H9 (cell line): ENCODE results near the gene NUTM2B. TPM values are rescaled to one million over a fixed set of nuclear protein-coding genes. Genes with fewer than 3 reads are reported as not detected.
"Not testable (repeated sequence)": the region's sequence is repeated elsewhere in the genome, so short reads cannot be mapped to it uniquely, and the experiment has no call there.

Experiments
- DNase-seq: peaks from one replicate; pipeline ENCODE4 v3.0.0-alpha.2; 2017
- H2AFZ ChIP-seq: one replicate; pipeline ENCODE4 v1.6.1; 2013; ENCODE audit warnings: mild to moderate bottlenecking, low read length, control low read depth, moderate library complexity
- H2AK5ac ChIP-seq: 2 replicates; pipeline ENCODE4 v1.6.1; 2013; ENCODE audit warnings: low read length, control low read depth, mixed read lengths; ENCODE audit not compliant: insufficient read length
- H2BK120ac ChIP-seq: one replicate; pipeline ENCODE4 v1.6.1; 2013; ENCODE audit warnings: low read depth, mild to moderate bottlenecking, low read length, control low read depth, inconsistent platforms; ENCODE audit not compliant: poor library complexity, severe bottlenecking
- H2BK12ac ChIP-seq: 2 replicates; pipeline ENCODE4 v1.6.1; 2013; ENCODE audit warnings: low read length, control low read depth, mixed read lengths, low read depth; ENCODE audit not compliant: insufficient read length
- H2BK15ac ChIP-seq: 2 replicates; pipeline ENCODE4 v1.6.1; 2013; ENCODE audit warnings: low read depth, low read length, control low read depth
- H2BK20ac ChIP-seq: one replicate; pipeline ENCODE4 v1.6.1; 2013; ENCODE audit warnings: low read depth, mild to moderate bottlenecking, low read length, control low read depth, inconsistent platforms; ENCODE audit not compliant: poor library complexity, severe bottlenecking
- H2BK5ac ChIP-seq: 2 replicates; pipeline ENCODE4 v1.6.1; 2013; ENCODE audit warnings: low read length, control low read depth, mixed read lengths; ENCODE audit not compliant: insufficient read length
- H3K14ac ChIP-seq: 2 replicates; pipeline ENCODE4 v1.6.1; 2013; ENCODE audit warnings: low read length, control low read depth; ENCODE audit not compliant: insufficient read depth
- H3K18ac ChIP-seq: 2 replicates; pipeline ENCODE4 v1.6.1; 2013; ENCODE audit warnings: low read depth, mild to moderate bottlenecking, mixed read lengths, low read length, control low read depth; ENCODE audit not compliant: insufficient read length
- H3K23ac ChIP-seq: 2 replicates; pipeline ENCODE4 v1.6.1; 2013; ENCODE audit warnings: low read length, control low read depth, mixed read lengths, low read depth; ENCODE audit not compliant: insufficient read length
- H3K23me2 ChIP-seq: 2 replicates; pipeline ENCODE4 v1.6.1; 2013; ENCODE audit warnings: low read depth, mild to moderate bottlenecking, mixed read lengths, low read length, control low read depth; ENCODE audit not compliant: insufficient read length, poor library complexity, severe bottlenecking
- H3K27ac ChIP-seq: 2 replicates; pipeline ENCODE4 v1.5.1; 2013; ENCODE audit warnings: low read length, control low read depth, mixed read lengths, low read depth; ENCODE audit not compliant: insufficient read length
- H3K27me3 ChIP-seq: 2 replicates; pipeline ENCODE4 v1.6.1; 2013; ENCODE audit warnings: low read length, control low read depth, inconsistent platforms; ENCODE audit not compliant: insufficient read depth
- H3K4ac ChIP-seq: 2 replicates; pipeline ENCODE4 v1.6.1; 2013; ENCODE audit warnings: low read depth, mild to moderate bottlenecking, control low read depth, inconsistent platforms, low read length, moderate library complexity
- H3K4me1 ChIP-seq: 2 replicates; pipeline ENCODE4 v1.6.1; 2013; ENCODE audit warnings: low read length, control low read depth, inconsistent platforms; ENCODE audit not compliant: insufficient read depth
- H3K4me2 ChIP-seq: 2 replicates; pipeline ENCODE4 v1.6.1; 2013; ENCODE audit warnings: low read length, control low read depth, mixed read lengths; ENCODE audit not compliant: insufficient read length, insufficient read depth
- H3K56ac ChIP-seq: 2 replicates; pipeline ENCODE4 v1.6.1; 2013; ENCODE audit warnings: low read depth, mild to moderate bottlenecking, mixed read lengths, low read length, control low read depth; ENCODE audit not compliant: insufficient read length
- H3K79me1 ChIP-seq: 2 replicates; pipeline ENCODE4 v1.6.1; 2013; ENCODE audit warnings: low read depth, mild to moderate bottlenecking, moderate library complexity, low read length, control low read depth, inconsistent platforms; ENCODE audit not compliant: insufficient read depth, poor library complexity, severe bottlenecking
- H3K79me2 ChIP-seq: 2 replicates; pipeline ENCODE4 v1.6.1; 2013; ENCODE audit warnings: low read length, control low read depth, inconsistent platforms; ENCODE audit not compliant: insufficient read depth
- H3K9ac ChIP-seq: 2 replicates; pipeline ENCODE4 v1.6.1; 2013; ENCODE audit warnings: low read length, control low read depth, mixed read lengths; ENCODE audit not compliant: insufficient read length; ENCODE audit errors: extremely low read depth
- H3K9me3 ChIP-seq: one replicate; pipeline ENCODE4 v1.6.1; 2013; ENCODE audit warnings: low read depth, low read length, inconsistent platforms; ENCODE audit not compliant: control insufficient read depth
- H3T11ph ChIP-seq: one replicate; pipeline ENCODE4 v1.6.1; 2013; ENCODE audit warnings: mild to moderate bottlenecking, low read length, control low read depth, inconsistent platforms
- H4K20me1 ChIP-seq: one replicate; pipeline ENCODE4 v1.6.1; 2013; ENCODE audit not compliant: control insufficient read depth, insufficient read length, insufficient read depth
- H4K5ac ChIP-seq: 2 replicates; pipeline ENCODE4 v1.6.1; 2013; ENCODE audit warnings: low read depth, mild to moderate bottlenecking, mixed read lengths, low read length, control low read depth; ENCODE audit not compliant: insufficient read length
- H4K8ac ChIP-seq: replicated peaks from 2 replicates; pipeline ENCODE4 v1.6.1; 2013; ENCODE audit warnings: low read length, control low read depth, mixed read lengths, low read depth; ENCODE audit not compliant: insufficient read length
- H4K91ac ChIP-seq: 2 replicates; pipeline ENCODE4 v1.6.1; 2013; ENCODE audit warnings: low read depth, mild to moderate bottlenecking, moderate library complexity, mixed read lengths, low read length, control low read depth; ENCODE audit not compliant: insufficient read length
- H3K27ac Mint-ChIP-seq, 3 experiments: 2 replicates in 2 of 3; 3 replicates in 1 of 3; pipeline ENCODE4 v1.8.0; 2020 to 2021; ENCODE audit warnings: mixed read lengths in 3 of 3, mild to moderate bottlenecking in 1 of 3, moderate library complexity in 1 of 3
- H3K27me3 Mint-ChIP-seq: 2 replicates; pipeline ENCODE4 v1.8.0; 2021; ENCODE audit warnings: low read depth, mild to moderate bottlenecking, moderate library complexity, mixed read lengths
- H3K36me3 Mint-ChIP-seq, 3 experiments: 2 replicates in 2 of 3; 3 replicates in 1 of 3; pipeline ENCODE4 v1.8.0; 2020 to 2021; ENCODE audit warnings: low read depth in 3 of 3, mixed read lengths in 3 of 3; ENCODE audit not compliant: insufficient read depth in 1 of 3
- H3K4me1 Mint-ChIP-seq, 2 experiments: 2 replicates each; pipeline ENCODE4 v1.8.0; 2020; ENCODE audit warnings: mixed read lengths in 2 of 2
- H3K4me3 Mint-ChIP-seq, 2 experiments: 2 replicates in 1 of 2; 3 replicates in 1 of 2; pipeline ENCODE4 v1.8.0; 2020 to 2021; ENCODE audit warnings: mild to moderate bottlenecking in 2 of 2, mixed read lengths in 2 of 2, moderate library complexity in 1 of 2
- H3K9me3 Mint-ChIP-seq, 2 experiments: 2 replicates in 1 of 2; 3 replicates in 1 of 2; pipeline ENCODE4 v1.8.0; 2020; ENCODE audit warnings: mild to moderate bottlenecking in 2 of 2, mixed read lengths in 2 of 2, moderate library complexity in 1 of 2
- WGBS: extraction: QIAGEN DNeasy Blood & Tissue Kit; methylation state at CpG from one replicate; pipeline ENCODE4 v1.1.7; 2013; ENCODE audit warnings: missing lambda C conversion rate, low lambda C conversion rate, mixed read lengths; ENCODE audit not compliant: insufficient read length; ENCODE audit errors: extremely low coverage; 5-methylcytosine and 5-hydroxymethylcytosine counted together
- total RNA-seq: library from RNA; stranded (reverse); gene quantifications from 2 replicates; pipeline ENCODE4 v1.2.1, GENCODE V29; 2021

NUTM2B gene
- total RNA-seq, 1 experiment from 2014 or later = 0.46 TPM

GRCh38 chr10:79683884-79684720 lies 18.9 kb upstream of the NUTM2B start:
- not testable (repeated sequence) for H3K4ac ChIP-seq

More at GRCh38 chr10:79683884-79684720, 18.9 kb upstream of the NUTM2B start:
- not testable (repeated sequence) for H4K20me1 ChIP-seq, H3K79me1 ChIP-seq, H3K9me3 Mint-ChIP-seq, H3T11ph ChIP-seq, H3K23me2 ChIP-seq, H3K4me1 Mint-ChIP-seq, H3K4me2 ChIP-seq, H2BK15ac ChIP-seq, H2BK5ac ChIP-seq, H2BK120ac ChIP-seq, H3K27ac ChIP-seq, H2AFZ ChIP-seq, H3K4me1 ChIP-seq, H4K5ac ChIP-seq, H3K18ac ChIP-seq, H4K8ac ChIP-seq, DNase-seq, H3K4me3 Mint-ChIP-seq, H3K14ac ChIP-seq, H3K27me3 Mint-ChIP-seq, H2AK5ac ChIP-seq, H2BK12ac ChIP-seq, H3K79me2 ChIP-seq, H3K27me3 ChIP-seq, H4K91ac ChIP-seq, H3K23ac ChIP-seq, H3K9me3 ChIP-seq, H3K9ac ChIP-seq, H3K27ac Mint-ChIP-seq, H2BK20ac ChIP-seq, H3K56ac ChIP-seq
- peaks cover 0 to 20% (median 14%) of the 10 kb centered on the region in 3 experiments; a peak in 4 of 7 replicates for H3K36me3 Mint-ChIP-seq
- WGBS = no CpG with 5 or more reads among the region's 41 CpGs
